Lower leg skin (tissue), 3 donors: Measurements from ENCODE around the gene ELMOD1.

Source experiments
- POLR2A ChIP-seq, 2 donors: fragments of 450-650 bp; IDR thresholded peaks; one replicate each; pipeline ENCODE4 v1.6.1; 2016 to 2017; ENCODE audit warnings: antibody characterized with exemption in 2 of 2, mild to moderate bottlenecking in 1 of 2, moderate library complexity in 1 of 2
- TF ChIP-seq, protein P1 (sequence below), 3 donors: fragments of 450-650 bp; IDR thresholded peaks; one replicate each; pipeline ENCODE4 v1.5.1; 2016; ENCODE audit warnings: antibody characterized with exemption in 3 of 3, mild to moderate bottlenecking in 3 of 3, moderate library complexity in 2 of 3

- TF ChIP-seq, protein P1, sequence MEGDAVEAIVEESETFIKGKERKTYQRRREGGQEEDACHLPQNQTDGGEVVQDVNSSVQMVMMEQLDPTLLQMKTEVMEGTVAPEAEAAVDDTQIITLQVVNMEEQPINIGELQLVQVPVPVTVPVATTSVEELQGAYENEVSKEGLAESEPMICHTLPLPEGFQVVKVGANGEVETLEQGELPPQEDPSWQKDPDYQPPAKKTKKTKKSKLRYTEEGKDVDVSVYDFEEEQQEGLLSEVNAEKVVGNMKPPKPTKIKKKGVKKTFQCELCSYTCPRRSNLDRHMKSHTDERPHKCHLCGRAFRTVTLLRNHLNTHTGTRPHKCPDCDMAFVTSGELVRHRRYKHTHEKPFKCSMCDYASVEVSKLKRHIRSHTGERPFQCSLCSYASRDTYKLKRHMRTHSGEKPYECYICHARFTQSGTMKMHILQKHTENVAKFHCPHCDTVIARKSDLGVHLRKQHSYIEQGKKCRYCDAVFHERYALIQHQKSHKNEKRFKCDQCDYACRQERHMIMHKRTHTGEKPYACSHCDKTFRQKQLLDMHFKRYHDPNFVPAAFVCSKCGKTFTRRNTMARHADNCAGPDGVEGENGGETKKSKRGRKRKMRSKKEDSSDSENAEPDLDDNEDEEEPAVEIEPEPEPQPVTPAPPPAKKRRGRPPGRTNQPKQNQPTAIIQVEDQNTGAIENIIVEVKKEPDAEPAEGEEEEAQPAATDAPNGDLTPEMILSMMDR (IDR thresholded peaks at IDR 0.05): no peak
- no peak for TF ChIP-seq POLR2A (IDR thresholded peaks at IDR 0.05)
Observed at GRCh38 chr11:107651672-107652071, 60.7 kb downstream of the ELMOD1 start.
